WERI-Rb-1 (cell line): ENCODE measurements around the gene STXBP5.

Source experiments
- DNase-seq: peaks from one replicate; pipeline ENCODE4 v3.0.0-alpha.2; 2020
- H3K27ac ChIP-seq: fragments of 250-450 bp; sonication (Bioruptor Pico); 2 replicates; pipeline ENCODE4 v1.5.1; 2020; ENCODE audit warnings: mild to moderate bottlenecking, moderate library complexity
- H3K27me3 ChIP-seq: fragments of 250-450 bp; sonication (Bioruptor Pico); 2 replicates; pipeline ENCODE4 v1.5.1; 2021; ENCODE audit warnings: mild to moderate bottlenecking, low read depth, moderate library complexity; ENCODE audit not compliant: insufficient read depth, severe bottlenecking
- H3K36me3 ChIP-seq: fragments of 250-450 bp; sonication (Bioruptor Pico); 2 replicates; pipeline ENCODE4 v1.5.1; 2020; ENCODE audit warnings: mild to moderate bottlenecking, moderate library complexity
- H3K4me3 ChIP-seq: 2 replicates; pipeline ENCODE4 v1.5.1; 2011; ENCODE audit warnings: low read depth, mild to moderate bottlenecking, control low read depth, low read length
- H3K9me3 ChIP-seq: fragments of 250-450 bp; sonication (Bioruptor Pico); 2 replicates; pipeline ENCODE4 v1.5.1; 2021; ENCODE audit warnings: mild to moderate bottlenecking, moderate library complexity; ENCODE audit not compliant: severe bottlenecking
- TF ChIP-seq, protein P1 (sequence below): IDR thresholded peaks from 2 replicates; pipeline ENCODE4 v1.5.1; 2011; ENCODE audit warnings: low read depth, mild to moderate bottlenecking, control low read depth, inconsistent platforms, low read length

STXBP5 gene

DNA sequence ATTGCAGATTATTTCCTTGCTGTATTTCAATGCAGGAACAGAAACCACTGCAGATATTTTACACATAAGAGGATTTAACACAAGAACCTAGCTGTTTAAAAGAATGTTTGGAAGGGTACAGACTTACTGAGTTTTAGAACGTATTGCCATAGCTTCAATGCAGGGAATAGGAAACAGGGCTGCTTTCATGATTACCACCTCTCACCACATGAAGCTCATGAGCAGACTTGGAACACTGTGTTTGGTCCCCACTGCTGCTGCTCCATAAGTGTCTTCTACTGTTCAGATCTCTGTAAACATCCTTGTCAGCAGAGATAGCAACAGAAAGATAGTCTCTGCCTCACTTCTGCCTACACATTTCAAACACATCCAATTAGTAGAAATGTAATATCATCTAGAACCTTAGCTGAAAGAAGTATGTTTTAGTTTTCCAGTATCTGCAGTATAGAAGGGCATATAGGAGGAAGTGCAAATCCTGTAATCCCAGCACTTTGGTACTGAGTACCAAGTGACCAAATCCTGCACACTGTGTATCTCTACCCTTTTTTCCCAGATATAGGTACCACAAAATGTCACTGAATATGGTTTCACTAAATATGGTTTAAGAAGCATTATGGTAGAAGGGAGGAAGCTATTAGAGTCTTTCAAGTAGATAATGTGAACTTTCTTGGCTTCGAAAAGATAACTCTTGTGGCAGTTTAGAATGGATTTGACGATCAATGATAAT lies 51.9 kb downstream of the STXBP5 start:
- peaks cover 9% of the 10 kb centered on the region for H3K36me3 ChIP-seq
- no peak for DNase-seq
- no peak overlapping the region for H3K27ac ChIP-seq
- H3K4me3 ChIP-seq: no peak overlapping the region
- H3K27me3 ChIP-seq: no peaks in the 10 kb centered on the region
- no peaks in the 10 kb centered on the region for H3K9me3 ChIP-seq
- TF ChIP-seq, protein P1, sequence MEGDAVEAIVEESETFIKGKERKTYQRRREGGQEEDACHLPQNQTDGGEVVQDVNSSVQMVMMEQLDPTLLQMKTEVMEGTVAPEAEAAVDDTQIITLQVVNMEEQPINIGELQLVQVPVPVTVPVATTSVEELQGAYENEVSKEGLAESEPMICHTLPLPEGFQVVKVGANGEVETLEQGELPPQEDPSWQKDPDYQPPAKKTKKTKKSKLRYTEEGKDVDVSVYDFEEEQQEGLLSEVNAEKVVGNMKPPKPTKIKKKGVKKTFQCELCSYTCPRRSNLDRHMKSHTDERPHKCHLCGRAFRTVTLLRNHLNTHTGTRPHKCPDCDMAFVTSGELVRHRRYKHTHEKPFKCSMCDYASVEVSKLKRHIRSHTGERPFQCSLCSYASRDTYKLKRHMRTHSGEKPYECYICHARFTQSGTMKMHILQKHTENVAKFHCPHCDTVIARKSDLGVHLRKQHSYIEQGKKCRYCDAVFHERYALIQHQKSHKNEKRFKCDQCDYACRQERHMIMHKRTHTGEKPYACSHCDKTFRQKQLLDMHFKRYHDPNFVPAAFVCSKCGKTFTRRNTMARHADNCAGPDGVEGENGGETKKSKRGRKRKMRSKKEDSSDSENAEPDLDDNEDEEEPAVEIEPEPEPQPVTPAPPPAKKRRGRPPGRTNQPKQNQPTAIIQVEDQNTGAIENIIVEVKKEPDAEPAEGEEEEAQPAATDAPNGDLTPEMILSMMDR: no peak

DNA sequence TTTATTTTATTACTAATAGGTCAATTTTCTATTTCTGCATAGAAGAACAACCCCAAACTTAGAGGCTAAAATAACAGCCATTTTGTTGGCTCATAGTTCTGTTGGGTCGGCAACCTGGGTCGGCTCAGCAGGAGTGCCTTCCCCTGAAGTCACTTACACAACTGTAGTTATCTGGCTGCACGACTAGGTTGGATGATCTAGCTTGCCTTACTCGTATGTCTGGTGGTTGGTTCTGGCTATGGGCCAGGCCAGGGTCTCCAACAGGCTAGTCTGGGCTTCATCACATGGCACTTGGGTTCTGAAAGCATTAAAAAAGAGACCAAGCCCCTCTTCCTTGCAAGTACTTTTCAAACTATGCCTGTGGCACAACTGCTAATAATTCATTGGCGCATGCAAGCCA lies 53.5 kb downstream of the STXBP5 start:
- Histone ChIP-seq H3K36me3 (peaks cover 3% of the 10 kb centered on the region; the same call in 1 of the 2 replicates), H3K27me3 (no peaks in the 10 kb centered on the region), H3K4me3 (no peak overlapping the region), H3K27ac (no peak overlapping the region), H3K9me3 (no peaks in the 10 kb centered on the region)
- TF ChIP-seq, protein P1: no peak
- DNase-seq: no peak

DNA sequence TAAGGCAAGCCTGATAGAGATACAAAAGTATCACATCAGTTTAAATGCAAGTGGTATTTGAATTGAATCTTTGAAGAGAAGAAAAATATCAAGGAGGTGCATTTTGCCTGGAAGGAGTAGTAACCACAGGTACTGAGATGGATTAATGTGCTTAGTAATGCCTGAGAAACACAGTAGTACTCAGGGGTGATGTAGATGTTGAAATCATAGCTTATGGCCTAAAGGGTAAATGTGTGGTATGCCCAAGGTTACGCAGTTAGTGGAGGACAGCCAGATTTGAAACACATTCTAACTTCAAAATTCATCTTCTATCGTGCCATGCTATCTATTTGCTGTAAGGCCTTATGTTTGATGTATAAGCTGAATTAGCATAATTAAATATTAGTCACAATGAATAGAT lies 55.9 kb downstream of the STXBP5 start:
- no peak for DNase-seq

GRCh38 chr6:147262946-147263345 lies 58.7 kb downstream of the STXBP5 start:
- H3K9me3 ChIP-seq: no peaks in the 10 kb centered on the region
- peaks cover 10% of the 10 kb centered on the region for H3K36me3 ChIP-seq
- no peak for DNase-seq
- no peaks in the 10 kb centered on the region for H3K27me3 ChIP-seq
- no peak overlapping the region for H3K4me3 ChIP-seq
- no peak overlapping the region for H3K27ac ChIP-seq
- TF ChIP-seq, protein P1: no peak

More for the DNA sequence above, 55.9 kb downstream of the STXBP5 start:
- Histone ChIP-seq H3K27me3 (no peaks in the 10 kb centered on the region), H3K36me3 (peaks cover 3% of the 10 kb centered on the region; the same call in 1 of the 2 replicates), H3K27ac (no peak overlapping the region), H3K4me3 (no peak overlapping the region), H3K9me3 (no peaks in the 10 kb centered on the region)
- TF ChIP-seq, protein P1: no peak

- no peak for DNase-seq
- Histone ChIP-seq H3K27ac (no peak overlapping the region), H3K36me3 (peaks cover 7% of the 10 kb centered on the region), H3K27me3 (no peaks in the 10 kb centered on the region), H3K9me3 (no peaks in the 10 kb centered on the region), H3K4me3 (no peak overlapping the region)
- TF ChIP-seq, protein P1: no peak
Measured at GRCh38 chr6:147266821-147267220, 62.6 kb downstream of the STXBP5 start.

- TF ChIP-seq, protein P1: no peak
- Histone ChIP-seq H3K27ac (no peak overlapping the region), H3K36me3 (peaks cover 7% of the 10 kb centered on the region), H3K27me3 (no peaks in the 10 kb centered on the region), H3K9me3 (no peaks in the 10 kb centered on the region), H3K4me3 (no peak overlapping the region)
- no peak for DNase-seq
Measured at GRCh38 chr6:147267658-147268057, 63.4 kb downstream of the STXBP5 start.
